OCI-LY1 (cell line): ENCODE results near the gene SENP3.

ENCODE experiments used
- H2AFZ ChIP-seq: fragments of 200-600 bp; sonication (generic), shearing (Covaris generic); 2 replicates; pipeline ENCODE4 v1.6.0; 2014; ENCODE audit warnings: antibody characterized with exemption, mild to moderate bottlenecking, low read length
- H3F3A ChIP-seq: fragments of 200-600 bp; sonication (generic), shearing (Covaris generic); 2 replicates; pipeline ENCODE4 v1.6.0; 2014; ENCODE audit warnings: mild to moderate bottlenecking, antibody characterized with exemption, low read length, moderate library complexity; ENCODE audit not compliant: insufficient read depth
- H3K27ac ChIP-seq: fragments of 200-600 bp; sonication (generic); 2 replicates; pipeline ENCODE4 v1.5.1; 2014; ENCODE audit warnings: low read length, mixed run types, mild to moderate bottlenecking, low read depth; ENCODE audit not compliant: poor library complexity, severe bottlenecking
- H3K27me3 ChIP-seq: fragments of 200-600 bp; sonication (generic); 2 replicates; pipeline ENCODE4 v1.6.0; 2014; ENCODE audit warnings: antibody characterized with exemption, mild to moderate bottlenecking, low read length, moderate library complexity; ENCODE audit not compliant: insufficient read depth
- H3K36me3 ChIP-seq: fragments of 200-600 bp; sonication (generic); 2 replicates; pipeline ENCODE4 v1.6.1; 2014; ENCODE audit warnings: mild to moderate bottlenecking, antibody characterized with exemption, low read length, moderate library complexity, mixed read lengths; ENCODE audit not compliant: insufficient read depth
- H3K4me1 ChIP-seq: fragments of 200-600 bp; sonication (generic); 2 replicates; pipeline ENCODE4 v1.5.1; 2014; ENCODE audit warnings: mild to moderate bottlenecking, low read length, moderate library complexity; ENCODE audit not compliant: insufficient read depth, severe bottlenecking
- H3K4me2 ChIP-seq: fragments of 200-600 bp; sonication (generic), shearing (Covaris generic); 2 replicates; pipeline ENCODE4 v1.6.1; 2014; ENCODE audit warnings: low read length
- H3K4me3 ChIP-seq: fragments of 200-600 bp; sonication (generic); 2 replicates; pipeline ENCODE4 v1.5.1; 2014; ENCODE audit warnings: low read length, low read depth, mild to moderate bottlenecking, mixed read lengths; ENCODE audit not compliant: poor library complexity, severe bottlenecking
- H3K79me2 ChIP-seq: fragments of 200-600 bp; shearing (Covaris generic); 2 replicates; pipeline ENCODE4 v1.6.1; 2016; ENCODE audit warnings: mixed run types, low read length, mixed read lengths; ENCODE audit not compliant: insufficient read depth
- H3K9ac ChIP-seq: fragments of 200-600 bp; sonication (generic), shearing (Covaris generic); 2 replicates; pipeline ENCODE4 v1.6.1; 2014; ENCODE audit warnings: mild to moderate bottlenecking, low read length, mixed read lengths
- H3K9me2 ChIP-seq: fragments of 200-600 bp; sonication (generic), shearing (Covaris generic); 2 replicates; pipeline ENCODE4 v1.6.1; 2014; ENCODE audit warnings: low read depth, mild to moderate bottlenecking, low read length, mixed read lengths
- H3K9me3 ChIP-seq: fragments of 200-600 bp; shearing (Covaris generic); 2 replicates; pipeline ENCODE4 v1.6.1; 2014; ENCODE audit warnings: low read length, mixed read lengths
- H4K20me1 ChIP-seq: fragments of 200-600 bp; sonication (generic), shearing (Covaris generic); 2 replicates; pipeline ENCODE4 v1.6.0; 2016; ENCODE audit warnings: mild to moderate bottlenecking, low read length; ENCODE audit not compliant: insufficient read depth
- EZH2 ChIP-seq: fragments of 200-600 bp; sonication (generic), shearing (Covaris generic); IDR thresholded peaks from 2 replicates; pipeline ENCODE4 v1.8.0; 2017; ENCODE audit warnings: borderline replicate concordance, mixed run types, mild to moderate bottlenecking, antibody characterized with exemption, low read length, moderate library complexity, mixed read lengths
- TF ChIP-seq, protein P1 (sequence below): fragments of 200-600 bp; sonication (generic), shearing (Covaris generic); IDR thresholded peaks from 2 replicates; pipeline ENCODE4 v1.5.1; 2017; ENCODE audit warnings: mild to moderate bottlenecking, antibody characterized with exemption, low read length, moderate library complexity, mixed read lengths

Gene SENP3

DNA sequence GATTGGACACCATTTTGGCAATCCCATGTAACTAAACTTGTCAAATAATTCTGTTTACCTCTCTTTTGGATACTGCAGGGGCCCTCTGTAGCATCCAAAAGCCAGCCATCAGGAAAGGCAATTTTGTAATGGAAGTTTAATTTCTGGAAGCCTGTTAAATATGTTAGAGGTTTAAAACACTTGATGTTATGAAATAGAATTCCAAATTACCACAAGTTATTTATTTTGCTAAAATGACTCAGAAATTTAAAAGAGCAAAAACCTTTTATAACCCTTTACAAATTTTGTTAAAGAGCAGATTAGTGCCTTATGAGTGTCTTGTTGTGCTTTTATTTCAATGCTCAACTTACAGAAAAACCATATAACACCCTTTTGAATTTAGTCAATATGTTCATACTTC lies 32.9 kb upstream of the SENP3 start:
- Histone ChIP-seq H3K4me2 (no peak overlapping the region), H3K9ac (no peak overlapping the region), H3K9me3 (no peaks in the 10 kb centered on the region), H2AFZ (no peak overlapping the region), H3K4me3 (no peak overlapping the region), H3K4me1 (no peaks in the 10 kb centered on the region), H3K79me2 (no peaks in the 10 kb centered on the region), H3K9me2 (no peaks in the 10 kb centered on the region), H3K27ac (no peak overlapping the region), H3K27me3 (peaks cover 3% of the 10 kb centered on the region; the same call in 1 of the 2 replicates), H3K36me3 (no peaks in the 10 kb centered on the region), H4K20me1 (no peaks in the 10 kb centered on the region), H3F3A (no peaks in the 10 kb centered on the region)
- TF ChIP-seq, protein P1, sequence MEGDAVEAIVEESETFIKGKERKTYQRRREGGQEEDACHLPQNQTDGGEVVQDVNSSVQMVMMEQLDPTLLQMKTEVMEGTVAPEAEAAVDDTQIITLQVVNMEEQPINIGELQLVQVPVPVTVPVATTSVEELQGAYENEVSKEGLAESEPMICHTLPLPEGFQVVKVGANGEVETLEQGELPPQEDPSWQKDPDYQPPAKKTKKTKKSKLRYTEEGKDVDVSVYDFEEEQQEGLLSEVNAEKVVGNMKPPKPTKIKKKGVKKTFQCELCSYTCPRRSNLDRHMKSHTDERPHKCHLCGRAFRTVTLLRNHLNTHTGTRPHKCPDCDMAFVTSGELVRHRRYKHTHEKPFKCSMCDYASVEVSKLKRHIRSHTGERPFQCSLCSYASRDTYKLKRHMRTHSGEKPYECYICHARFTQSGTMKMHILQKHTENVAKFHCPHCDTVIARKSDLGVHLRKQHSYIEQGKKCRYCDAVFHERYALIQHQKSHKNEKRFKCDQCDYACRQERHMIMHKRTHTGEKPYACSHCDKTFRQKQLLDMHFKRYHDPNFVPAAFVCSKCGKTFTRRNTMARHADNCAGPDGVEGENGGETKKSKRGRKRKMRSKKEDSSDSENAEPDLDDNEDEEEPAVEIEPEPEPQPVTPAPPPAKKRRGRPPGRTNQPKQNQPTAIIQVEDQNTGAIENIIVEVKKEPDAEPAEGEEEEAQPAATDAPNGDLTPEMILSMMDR: no peak
- no peak for TF ChIP-seq EZH2

DNA sequence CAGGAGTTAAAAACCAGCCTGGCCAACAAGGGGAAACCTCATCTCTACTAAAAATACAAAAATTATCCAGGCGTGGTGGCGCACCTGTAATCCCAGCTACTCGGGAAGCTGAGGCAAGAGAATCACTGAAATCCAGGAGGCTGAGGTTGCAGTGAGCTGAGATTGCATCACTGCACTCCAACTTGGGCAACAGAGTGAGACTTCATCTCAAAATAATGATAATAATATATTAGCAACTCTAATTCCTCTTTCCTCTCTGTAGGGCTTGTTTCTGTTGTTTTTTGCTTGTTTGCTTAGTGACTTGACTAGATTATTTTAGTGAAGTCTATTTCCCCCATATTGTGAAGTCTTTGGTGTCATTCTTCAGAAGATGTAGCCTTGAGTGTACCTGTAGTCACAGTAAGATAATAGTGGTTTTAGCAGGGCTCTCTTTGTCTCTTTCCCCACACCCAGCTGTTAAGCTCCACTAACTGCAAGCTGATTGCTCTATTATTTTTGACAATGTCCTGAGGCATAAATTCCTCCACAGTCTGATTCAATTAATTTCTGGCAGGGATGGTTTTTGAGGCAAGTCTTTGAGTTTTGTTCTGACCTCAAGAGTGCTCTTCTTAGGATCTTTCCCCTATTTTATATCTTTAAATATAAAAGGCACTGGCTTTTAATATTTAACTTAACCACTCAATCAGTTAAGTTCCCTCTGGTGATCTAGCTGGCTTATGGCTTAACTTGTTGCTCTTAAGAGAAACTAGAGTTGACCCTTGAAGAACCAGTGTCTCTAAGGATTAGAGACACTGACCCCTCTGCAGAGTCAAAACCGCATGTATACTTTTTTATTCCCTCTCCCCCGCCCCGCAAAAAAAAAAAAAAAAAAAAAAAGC lies 31.5 kb upstream of the SENP3 start:
- Histone ChIP-seq H3F3A (no peaks in the 10 kb centered on the region), H3K9me3 (no peaks in the 10 kb centered on the region), H3K9ac (no peak overlapping the region), H2AFZ (no peak overlapping the region), H3K79me2 (no peaks in the 10 kb centered on the region), H3K4me2 (no peak overlapping the region), H4K20me1 (no peaks in the 10 kb centered on the region), H3K36me3 (no peaks in the 10 kb centered on the region), H3K9me2 (no peaks in the 10 kb centered on the region), H3K4me3 (no peak overlapping the region), H3K27ac (no peak overlapping the region), H3K27me3 (peaks cover under 1% of the 10 kb centered on the region; the same call in 1 of the 2 replicates), H3K4me1 (no peaks in the 10 kb centered on the region)
- TF ChIP-seq, protein P1: no peak
- no peak for TF ChIP-seq EZH2

DNA sequence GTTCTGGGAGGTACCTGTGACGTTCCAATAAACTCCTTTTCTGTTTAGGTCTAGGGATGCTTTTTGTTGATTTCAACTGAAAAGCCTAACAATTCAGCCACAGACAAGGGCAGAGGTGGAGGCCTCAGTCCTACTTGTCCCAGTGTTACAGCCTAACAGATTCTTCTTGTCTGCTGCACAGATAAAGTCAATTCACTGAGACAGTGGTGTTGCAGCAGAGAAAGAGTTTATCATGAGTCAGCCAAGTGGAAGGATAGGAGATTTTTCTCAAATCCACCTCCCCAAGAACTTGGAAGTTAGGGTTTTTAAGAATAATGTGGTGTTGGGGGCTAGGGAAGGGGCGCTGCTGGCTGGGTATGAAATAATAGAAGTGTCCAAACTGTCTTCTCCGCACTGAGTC lies 23.7 kb upstream of the SENP3 start:
- no peak overlapping the region for H3K4me2 ChIP-seq

More for the DNA sequence above, 23.7 kb upstream of the SENP3 start:
- Histone ChIP-seq H3F3A (no peaks in the 10 kb centered on the region), H3K4me1 (no peaks in the 10 kb centered on the region), H3K9me2 (no peaks in the 10 kb centered on the region), H4K20me1 (no peaks in the 10 kb centered on the region), H3K9ac (no peak overlapping the region), H3K27me3 (peaks cover 19% of the 10 kb centered on the region; the same call in 1 of the 2 replicates), H2AFZ (no peak overlapping the region), H3K27ac (no peak overlapping the region), H3K9me3 (peaks cover 5% of the 10 kb centered on the region), H3K79me2 (no peaks in the 10 kb centered on the region), H3K4me3 (no peak overlapping the region), H3K36me3 (no peaks in the 10 kb centered on the region; the same call in 1 of the 2 replicates)
- TF ChIP-seq, protein P1: no peak
- no peak for TF ChIP-seq EZH2
